Activated CD8-positive, alpha-beta memory T cell treated with anti-CD3 and anti-CD28 coated beads for 48 hours (primary cell): ENCODE data around the gene ENPP6.
"Not testable (repeated sequence)": the region's sequence is repeated elsewhere in the genome, so short reads cannot be mapped to it uniquely, and the experiment has no call there.

Experiments
- DNase-seq, 3 experiments: peaks; one replicate each; pipeline ENCODE4 v3.0.0-alpha.2; 2020; ENCODE audit warnings: low read depth in 2 of 3, low spot score in 2 of 3

Gene ENPP6

GRCh38 chr4:184237612-184238011, 19.9 kb upstream of the ENPP6 start:
- no peak for DNase-seq

- DNase-seq = no peak
Measured at GRCh38 chr4:184235526-184235925, 17.9 kb upstream of the ENPP6 start.

DNA sequence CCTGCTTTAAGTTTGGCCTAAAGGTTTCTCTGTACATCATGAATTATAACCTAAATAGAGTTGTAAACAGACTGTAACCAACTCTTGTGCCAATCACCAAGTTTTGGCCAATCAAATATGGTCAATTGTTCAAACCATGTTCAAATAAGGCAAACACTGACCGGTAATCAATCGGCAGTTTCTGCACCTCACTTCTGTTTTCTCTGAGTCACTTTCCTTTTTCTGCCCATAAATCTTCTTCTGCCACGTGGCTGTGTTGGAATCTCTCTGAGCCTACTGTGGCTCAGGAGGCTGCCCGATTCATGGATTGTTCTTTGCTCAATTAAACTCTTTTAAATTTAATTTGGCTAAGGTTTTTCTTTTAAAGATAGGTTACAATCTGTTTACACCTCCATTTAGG, 16.5 kb upstream of the ENPP6 start:
- no peak for DNase-seq

GRCh38 chr4:184232975-184233374, 15.3 kb upstream of the ENPP6 start:
- no peak for DNase-seq

DNA sequence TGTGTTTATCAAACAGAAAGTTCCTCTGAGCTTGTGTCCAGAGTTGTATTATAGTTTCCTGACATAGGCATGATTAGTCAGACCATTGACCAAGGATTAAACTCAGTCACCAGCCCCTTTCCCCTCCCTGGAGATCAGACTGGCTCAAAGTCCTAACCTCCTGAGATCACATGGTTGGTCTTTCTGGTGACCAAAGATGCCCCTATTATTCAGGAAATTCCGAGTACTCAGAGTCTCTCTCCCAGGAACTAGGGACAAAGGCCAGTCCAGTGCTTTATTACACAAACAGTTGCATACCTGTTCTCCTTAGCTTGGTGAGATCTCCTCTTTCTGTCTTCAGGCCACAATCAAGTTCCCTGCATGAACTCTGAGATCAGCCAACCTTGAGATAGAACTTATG, 14.5 kb upstream of the ENPP6 start:
- no peak for DNase-seq

- no peak for DNase-seq
Measured at GRCh38 chr4:184231573-184231972, 13.9 kb upstream of the ENPP6 start.

DNA sequence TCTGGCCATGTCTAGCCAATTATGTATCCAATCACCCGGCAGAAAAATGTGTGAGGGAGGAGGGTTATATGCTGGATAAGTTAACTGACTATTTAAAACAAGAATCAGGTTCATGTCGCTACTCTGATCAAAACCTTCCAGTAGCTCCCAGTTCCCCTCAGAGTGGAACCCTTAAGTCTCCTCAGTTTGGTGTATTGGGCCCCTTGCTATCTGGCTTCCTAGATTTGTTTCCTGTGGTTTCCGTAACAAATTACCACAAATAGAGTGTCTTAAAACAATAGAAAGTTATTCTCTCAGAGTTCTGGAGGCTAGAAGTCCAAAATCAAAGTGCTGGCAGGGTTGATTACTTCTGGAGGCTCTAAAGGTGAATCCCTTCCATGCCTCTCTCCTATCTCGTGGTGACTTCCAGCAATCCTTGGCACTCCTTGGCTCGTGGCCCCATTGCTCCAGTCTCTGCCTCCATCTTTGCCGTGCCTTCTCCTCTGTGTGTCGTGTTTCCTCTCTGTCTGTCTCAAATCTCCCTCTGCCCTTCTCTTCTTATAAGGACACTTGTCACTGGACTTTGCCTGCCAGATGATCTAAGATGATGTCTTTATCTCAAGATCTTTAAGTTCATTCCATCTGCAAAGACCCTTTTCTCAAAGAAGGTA, 10.5 kb upstream of the ENPP6 start:
- no peak for DNase-seq

DNA sequence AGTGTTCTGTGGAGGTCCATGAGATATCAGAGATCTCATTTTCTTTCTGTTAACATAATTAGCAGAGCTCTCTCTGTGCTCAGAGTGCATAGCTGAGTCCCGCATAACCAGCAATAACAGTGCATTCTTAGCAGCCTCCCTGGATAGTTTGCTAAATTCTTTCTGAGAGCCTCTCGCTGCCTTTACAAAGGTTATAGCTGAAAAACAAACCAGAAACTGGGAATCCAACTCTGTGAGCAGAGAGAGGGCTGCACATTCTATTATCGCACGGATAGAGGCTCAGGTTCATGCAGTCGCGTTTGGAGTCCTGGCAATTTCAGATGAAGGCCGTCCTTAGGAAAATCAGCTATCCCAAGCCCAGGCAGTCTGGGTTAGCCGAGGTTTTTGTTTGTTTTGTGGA, 1.2 kb downstream of the ENPP6 start:
- no peak for DNase-seq

- DNase-seq = no peak
Measured at GRCh38 chr4:184215709-184216328, 1.9 kb downstream of the ENPP6 start.

GRCh38 chr4:184214931-184215330, 2.7 kb downstream of the ENPP6 start:
- no peak for DNase-seq

DNA sequence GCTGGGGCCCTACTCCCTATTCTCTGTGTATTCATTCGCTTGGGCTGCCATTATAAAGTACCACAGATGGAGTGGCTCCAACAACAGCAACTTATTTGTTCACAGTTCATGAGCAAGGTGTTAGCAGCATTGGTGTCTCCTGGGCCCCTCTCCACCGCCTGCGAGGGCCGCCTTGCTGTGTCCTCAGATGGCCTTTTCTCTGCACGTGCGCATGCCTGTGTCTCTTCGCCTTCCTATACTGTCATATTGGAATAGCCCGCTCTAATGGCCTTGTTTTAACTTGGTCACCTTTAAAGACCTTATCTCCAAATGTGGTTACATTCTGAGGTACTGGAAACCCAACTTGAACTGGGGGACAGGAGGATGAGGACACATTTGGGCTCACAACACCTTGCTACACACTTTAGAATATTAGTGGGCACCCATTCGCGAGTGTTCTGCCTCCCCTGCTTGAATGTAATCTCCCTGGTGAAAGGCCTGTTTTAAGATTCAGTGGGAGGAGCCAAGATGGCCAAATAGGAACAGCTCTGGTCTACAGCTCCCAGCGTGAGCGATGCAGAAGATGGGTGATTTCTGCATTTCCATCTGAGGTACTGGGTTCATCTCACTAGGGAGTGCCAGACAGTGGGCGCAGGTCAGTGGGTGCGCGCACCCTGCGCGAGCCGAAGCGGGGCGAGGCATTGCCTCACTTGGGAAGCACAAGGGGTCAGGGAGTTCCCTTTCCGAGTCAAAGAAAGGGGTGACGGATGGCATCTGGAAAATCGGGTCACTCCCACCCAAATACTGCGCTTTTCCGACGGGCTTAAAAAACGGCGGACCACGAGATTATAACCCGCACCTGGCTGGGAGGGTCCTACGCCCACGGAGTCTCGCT, 9.7 kb downstream of the ENPP6 start:
- not testable (repeated sequence) for DNase-seq

GRCh38 chr4:184205243-184205642, 12.4 kb downstream of the ENPP6 start:
- DNase-seq = no peak

- DNase-seq = no peak
Measured at GRCh38 chr4:184203300-184203699, 14.4 kb downstream of the ENPP6 start.

- DNase-seq = no peak
Measured at GRCh38 chr4:184201179-184201578, 16.5 kb downstream of the ENPP6 start.

DNA sequence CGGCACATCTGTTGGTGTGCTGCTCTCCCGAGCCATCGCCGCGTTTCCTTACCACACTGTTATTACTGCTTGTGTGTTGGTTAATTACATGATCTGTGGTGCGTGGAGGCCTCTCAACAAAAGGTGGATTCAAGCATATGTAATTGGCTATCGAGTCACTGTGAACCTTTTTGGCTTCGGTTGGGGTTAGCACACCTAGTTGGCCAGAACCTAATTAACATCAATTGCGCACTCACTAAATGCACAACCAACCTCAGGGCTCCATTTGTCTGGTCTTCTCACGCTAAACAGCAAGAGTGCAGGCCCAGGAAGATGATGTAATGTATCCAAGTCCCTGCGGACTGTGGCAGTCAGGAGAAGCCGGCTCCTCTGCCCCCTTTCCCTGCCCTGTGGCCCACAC, 17.4 kb downstream of the ENPP6 start:
- DNase-seq = no peak

GRCh38 chr4:184199780-184200179, 17.9 kb downstream of the ENPP6 start:
- DNase-seq = no peak

GRCh38 chr4:184198190-184198589, 19.5 kb downstream of the ENPP6 start:
- no peak for DNase-seq

- no peak for DNase-seq
Measured at GRCh38 chr4:184197536-184198082, 20.1 kb downstream of the ENPP6 start.

- DNase-seq = no peak
Measured at GRCh38 chr4:184196730-184197385, 20.8 kb downstream of the ENPP6 start.

DNA sequence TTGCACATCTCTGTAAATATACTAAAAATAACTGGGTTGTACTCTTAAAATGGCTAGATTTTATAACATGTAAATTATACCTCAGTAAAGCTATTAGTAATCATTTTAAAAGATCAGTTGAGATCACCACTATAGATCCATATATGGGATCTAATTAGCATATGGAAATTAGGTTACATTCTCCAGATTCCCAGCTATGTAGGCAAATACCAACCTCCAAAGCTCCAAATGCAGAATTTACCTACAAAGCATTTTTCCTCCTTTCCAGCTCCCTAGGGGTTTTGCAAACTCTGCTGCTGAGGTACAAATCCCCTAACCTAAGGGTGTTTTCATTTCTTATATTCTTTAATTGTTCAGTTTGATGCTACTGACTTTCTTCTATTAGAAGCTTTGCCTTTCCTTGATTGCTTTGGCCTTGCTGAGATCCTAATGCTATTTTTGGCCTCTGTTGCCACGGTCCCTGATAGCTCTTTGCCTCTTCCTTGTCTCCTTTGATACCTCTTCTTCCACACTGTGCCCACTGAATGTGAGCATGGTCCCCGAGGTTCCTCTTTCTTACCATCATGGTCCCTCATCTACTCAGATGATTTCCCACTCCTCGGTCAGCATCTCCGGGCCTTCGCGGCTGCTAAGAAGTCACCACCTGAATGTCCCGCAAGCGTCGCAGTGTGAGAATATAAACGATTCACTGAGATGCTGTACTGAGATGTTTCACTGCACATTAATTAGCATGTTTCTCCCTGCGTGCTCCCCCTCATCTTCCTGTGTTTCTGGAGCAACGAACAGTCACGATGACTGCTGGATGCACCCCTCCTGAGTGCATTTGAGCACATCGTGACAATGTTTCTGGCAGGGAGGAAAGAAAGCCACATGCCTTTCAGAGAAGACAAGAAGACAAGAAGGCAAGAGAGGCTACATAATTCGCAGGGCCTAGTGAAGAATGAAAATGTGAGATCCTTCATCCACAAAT, 23.8 kb downstream of the ENPP6 start:
- DNase-seq = no peak
